Osteocyte (in vitro differentiated cells): ENCODE measurements around the gene PREX1. TPM values are rescaled to one million over a fixed set of nuclear protein-coding genes. Genes with fewer than 3 reads are reported as not detected.
A peak's percentile ranks its signal among the peaks of the same experiment; 100 is the strongest.

Experiments used
- DNase-seq: peaks from one replicate; pipeline ENCODE4 v3.0.0; 2021; ENCODE audit warnings: mixed read lengths; ENCODE audit not compliant: unreplicated experiment; ENCODE audit errors: extremely low spot score
- H3K27ac Mint-ChIP-seq: one replicate; pipeline ENCODE4 v1.8.0; 2021; ENCODE audit warnings: mild to moderate bottlenecking, mixed read lengths; ENCODE audit not compliant: unreplicated experiment
- H3K27me3 Mint-ChIP-seq: one replicate; pipeline ENCODE4 v1.8.0; 2021; ENCODE audit warnings: mixed read lengths; ENCODE audit not compliant: unreplicated experiment
- H3K36me3 Mint-ChIP-seq: one replicate; pipeline ENCODE4 v1.8.0; 2021; ENCODE audit warnings: mixed read lengths; ENCODE audit not compliant: unreplicated experiment
- H3K4me1 Mint-ChIP-seq: one replicate; pipeline ENCODE4 v1.8.0; 2021; ENCODE audit warnings: mixed read lengths; ENCODE audit not compliant: unreplicated experiment
- H3K4me3 Mint-ChIP-seq: one replicate; pipeline ENCODE4 v1.8.0; 2021; ENCODE audit warnings: mild to moderate bottlenecking, moderate library complexity, mixed read lengths; ENCODE audit not compliant: unreplicated experiment
- H3K9me3 Mint-ChIP-seq: one replicate; pipeline ENCODE4 v1.8.0; 2021; ENCODE audit warnings: mixed read lengths; ENCODE audit not compliant: unreplicated experiment
- CTCF ChIP-seq: fragments of 200-600 bp; sonication (generic); IDR thresholded peaks from 2 replicates; pipeline ENCODE4 v1.5.0; 2021; ENCODE audit warnings: antibody characterized with exemption, mild to moderate bottlenecking, moderate library complexity
- total RNA-seq: library from RNA; stranded (reverse); gene quantifications from 2 replicates; pipeline ENCODE4 v1.2.1, GENCODE V29; 2021

Gene PREX1
- total RNA-seq, 1 donor from 2014 or later, result 24.2 TPM

- Mint-ChIP-seq H3K4me3 (no peak overlapping the region), H3K9me3 (no peaks in the 10 kb centered on the region), H3K27me3 (no peaks in the 10 kb centered on the region), H3K36me3 (no peaks in the 10 kb centered on the region), H3K4me1 (peaks cover 47% of the 10 kb centered on the region), H3K27ac (peak overlapping the region; percentile 8)
- no peak for DNase-seq
- TF ChIP-seq CTCF, result no peak
These were observed 40.7 kb downstream of the PREX1 start for GRCh38 chr20:48786951-48787705.

GRCh38 chr20:48785801-48786200, 42.0 kb downstream of the PREX1 start:
- TF ChIP-seq CTCF, result no peak
- no peaks in the 10 kb centered on the region for H3K9me3 Mint-ChIP-seq
- H3K27me3 Mint-ChIP-seq, result no peaks in the 10 kb centered on the region
- no peak overlapping the region for H3K4me3 Mint-ChIP-seq
- no peak for DNase-seq
- H3K4me1 Mint-ChIP-seq, result peaks cover 34% of the 10 kb centered on the region
- H3K27ac Mint-ChIP-seq, result no peak overlapping the region
- H3K36me3 Mint-ChIP-seq, result no peaks in the 10 kb centered on the region

- no peak overlapping the region for H3K4me3 Mint-ChIP-seq
- H3K4me1 Mint-ChIP-seq, result peaks cover 29% of the 10 kb centered on the region
- H3K27me3 Mint-ChIP-seq, result no peaks in the 10 kb centered on the region
- no peaks in the 10 kb centered on the region for H3K36me3 Mint-ChIP-seq
- peak overlapping the region; percentile 5 for H3K27ac Mint-ChIP-seq
- no peak for TF ChIP-seq CTCF
- H3K9me3 Mint-ChIP-seq, result no peaks in the 10 kb centered on the region
- no peak for DNase-seq
These were observed 42.5 kb downstream of the PREX1 start for GRCh38 chr20:48785256-48785655.

GRCh38 chr20:48784273-48784641, 43.5 kb downstream of the PREX1 start:
- no peak overlapping the region for H3K4me3 Mint-ChIP-seq
- H3K9me3 Mint-ChIP-seq, result peaks cover 5% of the 10 kb centered on the region
- H3K27ac Mint-ChIP-seq, result no peak overlapping the region
- peaks cover 20% of the 10 kb centered on the region for H3K4me1 Mint-ChIP-seq
- H3K27me3 Mint-ChIP-seq, result no peaks in the 10 kb centered on the region
- no peak for DNase-seq
- peaks cover 5% of the 10 kb centered on the region for H3K36me3 Mint-ChIP-seq
- TF ChIP-seq CTCF, result no peak

- Mint-ChIP-seq H3K4me3 (no peak overlapping the region), H3K9me3 (peaks cover 9% of the 10 kb centered on the region)
- no peak for DNase-seq
These were observed 44.1 kb downstream of the PREX1 start for GRCh38 chr20:48783533-48784272.

More at GRCh38 chr20:48783533-48784272, 44.1 kb downstream of the PREX1 start:
- TF ChIP-seq CTCF, result no peak
- peaks cover 20% of the 10 kb centered on the region for H3K4me1 Mint-ChIP-seq
- H3K36me3 Mint-ChIP-seq, result peaks cover 9% of the 10 kb centered on the region
- H3K27ac Mint-ChIP-seq, result no peak overlapping the region
- no peaks in the 10 kb centered on the region for H3K27me3 Mint-ChIP-seq
